ENCODE measurements around the gene LTBP2.

- TF ChIP-seq CHD2 (IDR thresholded peaks at IDR 0.05; ENCODE audit: low read length, partially characterized antibody) = no peak
- no peak for TF ChIP-seq CTCF (IDR thresholded peaks at IDR 0.05)
- no peak for TF ChIP-seq REST (IDR thresholded peaks at IDR 0.05)
Measured at GRCh38 chr14:74586681-74587362, 25.2 kb downstream of the LTBP2 start.
